Embryonic facial prominence (tissue), 1 donor: ENCODE data around the gene CMTM8.

Source experiments
- DNase-seq: peaks from one replicate; pipeline ENCODE4 v3.0.0-alpha.2; 2016; ENCODE audit errors: extremely low spot score

Gene CMTM8

DNA sequence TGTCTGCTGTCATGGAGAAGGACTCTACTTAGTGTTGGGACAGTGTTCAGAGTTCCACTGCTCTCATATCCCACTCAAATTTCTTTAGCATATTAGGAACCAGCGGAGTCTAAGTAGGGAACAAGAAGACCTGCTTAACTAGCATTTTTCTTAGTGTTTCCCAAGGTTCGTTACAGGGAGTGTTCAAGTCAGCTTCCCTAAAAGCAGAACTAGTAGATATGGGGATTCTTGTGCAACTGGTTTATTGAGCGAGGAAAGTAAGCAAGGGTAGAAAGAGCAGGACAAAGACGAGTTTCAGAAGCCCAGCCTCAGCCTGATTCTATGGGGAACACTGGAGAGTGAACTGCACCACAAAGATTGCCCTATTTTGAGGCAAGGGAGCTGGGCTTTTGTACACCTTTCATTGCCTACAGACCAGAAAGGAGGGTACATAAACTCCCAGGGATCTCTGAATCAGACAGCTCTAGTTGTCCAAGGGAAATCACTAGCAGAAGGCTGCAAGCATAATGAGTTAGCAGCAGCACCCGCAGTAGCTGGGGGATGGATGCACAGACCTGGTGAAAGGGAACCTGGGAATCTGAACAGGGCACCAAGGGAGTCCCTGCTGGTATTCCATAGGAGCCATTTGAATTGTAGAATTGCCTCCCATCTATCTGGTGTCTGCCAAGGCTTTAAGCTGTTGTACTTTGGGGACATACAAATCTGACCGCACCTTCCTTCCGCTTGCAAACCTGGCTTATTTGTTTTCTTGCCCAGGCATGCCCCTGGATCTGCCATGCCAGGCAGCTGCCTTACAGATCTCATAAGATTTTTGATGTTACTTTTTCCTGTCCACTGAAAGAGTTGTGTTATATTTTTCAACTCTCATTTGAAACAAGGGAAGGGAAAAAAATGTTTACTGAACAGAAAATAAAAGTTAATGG lies 168.3 kb downstream of the CMTM8 start:
- DNase-seq, result no peak

- no peak for DNase-seq
These were observed 172.1 kb downstream of the CMTM8 start for GRCh38 chr3:32410367-32411246.

DNA sequence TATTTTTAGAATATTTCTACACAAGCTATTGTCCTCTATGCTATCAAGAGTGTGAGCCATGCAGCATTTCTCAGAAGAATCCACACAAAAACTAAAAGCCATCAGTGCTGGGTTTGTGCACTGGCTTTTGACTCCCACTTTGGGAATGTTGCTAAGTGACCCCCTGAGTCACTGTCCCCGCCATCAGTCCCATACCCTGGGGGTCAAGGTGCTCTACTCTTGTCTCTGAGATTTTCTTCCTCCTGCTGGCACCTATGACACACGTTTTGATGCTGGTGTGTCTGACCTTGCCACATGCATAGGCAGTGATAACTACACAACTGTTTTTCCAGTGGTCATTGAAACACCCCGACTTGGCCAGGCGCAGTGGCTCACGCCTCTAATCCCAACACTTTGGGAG lies 173.0 kb downstream of the CMTM8 start:
- no peak for DNase-seq

DNA sequence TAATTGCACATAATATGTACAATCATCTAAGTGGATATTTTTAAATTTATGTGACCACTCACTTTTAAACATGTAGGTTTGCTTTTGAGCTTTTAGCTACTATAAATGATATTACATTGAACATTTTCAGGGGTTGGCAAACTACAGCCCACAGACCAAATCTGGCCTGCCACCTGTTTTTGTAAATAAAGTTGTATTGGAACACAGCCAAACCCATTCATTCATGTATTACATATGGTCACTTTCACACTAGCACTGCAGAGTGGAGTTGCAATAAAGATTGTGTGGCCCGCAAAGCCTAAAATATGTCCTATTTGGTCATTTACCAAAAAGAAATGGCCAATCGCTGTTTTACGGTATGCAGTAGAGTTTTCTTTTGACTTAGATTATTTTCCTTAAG lies 174.4 kb downstream of the CMTM8 start:
- no peak for DNase-seq

- DNase-seq, result no peak
These were observed 175.5 kb downstream of the CMTM8 start for GRCh38 chr3:32413845-32414521.

GRCh38 chr3:32414522-32415202 lies 176.2 kb downstream of the CMTM8 start:
- DNase-seq, result no peak

- no peak for DNase-seq
These were observed 181.3 kb downstream of the CMTM8 start for GRCh38 chr3:32419742-32420125.
